Endothelial cell of umbilical vein (primary cell): ENCODE results near the gene MT1B. TPM values are rescaled to one million over a fixed set of nuclear protein-coding genes. Genes with fewer than 3 reads are reported as not detected.
"Not testable (repeated sequence)": the region's sequence is repeated elsewhere in the genome, so short reads cannot be mapped to it uniquely, and the experiment has no call there.

Source experiments
- BruUV-seq: library from RNA; stranded (reverse); fragments of 400-500 nt; replicated peaks from 2 replicates; lab custom pipeline; 2021; lab: Mats Ljungman, UMichigan
- CTCF ChIA-PET: fragments of 300-600, 350-600 bp; sonication (Branson Sonifier 250); formaldehyde crosslinking; loops from one replicate; lab custom pipeline; 2021; ENCODE audit warnings: antibody characterized with exemption, inconsistent platforms; lab: Charles Lee
- POLR2A ChIA-PET: fragments of 300-600, 350-600 bp; sonication (Branson Sonifier 250); formaldehyde crosslinking; loops from one replicate; lab custom pipeline; 2021; ENCODE audit warnings: antibody characterized with exemption, inconsistent platforms; lab: Charles Lee
- DNase-seq: peaks from one replicate; pipeline ENCODE4 v3.0.0-alpha.2; 2011; ENCODE audit warnings: low read depth, low spot score
- FAIRE-seq: peaks from 2 replicates; lab custom pipeline; 2011; peaks lifted over from hg19 to GRCh38; lab: Jason Lieb, UNC
- H2AFZ ChIP-seq: 2 replicates; pipeline ENCODE4 v1.6.0; 2012; ENCODE audit warnings: low read depth, low read length, control low read depth, inconsistent platforms
- H3K27ac ChIP-seq: 2 replicates; pipeline ENCODE4 v1.5.1; 2011; ENCODE audit warnings: low read depth, mild to moderate bottlenecking, control low read depth, low read length, moderate library complexity; ENCODE audit not compliant: insufficient read depth
- H3K27me3 ChIP-seq, 2 experiments: 2 replicates each; pipeline versions ENCODE4 v1.6.0 to v1.6.1; 2011; ENCODE audit warnings: low read length in 2 of 2, mixed read lengths in 1 of 2; ENCODE audit not compliant: control insufficient read depth in 2 of 2, insufficient read depth in 2 of 2
- H3K36me3 ChIP-seq, 2 experiments: 2 replicates in 1 of 2; 3 replicates in 1 of 2; pipeline ENCODE4 v1.5.1; 2011; ENCODE audit warnings: low read length in 2 of 2, mild to moderate bottlenecking in 1 of 2, moderate library complexity in 1 of 2; ENCODE audit not compliant: control insufficient read depth in 2 of 2, insufficient read depth in 2 of 2; ENCODE audit errors: extremely low read depth in 1 of 2
- H3K4me1 ChIP-seq: 3 replicates; pipeline ENCODE4 v1.5.1; 2011; ENCODE audit warnings: mild to moderate bottlenecking, low read length; ENCODE audit not compliant: control insufficient read depth, insufficient read depth; ENCODE audit errors: extremely low read depth
- H3K4me2 ChIP-seq: 2 replicates; pipeline ENCODE4 v1.6.1; 2011; ENCODE audit warnings: low read length, control low read depth, mixed read lengths; ENCODE audit not compliant: insufficient read depth
- H3K4me3 ChIP-seq, 3 experiments: fragments of 200-600 bp in 1 of 3; sonication (generic), shearing (Covaris generic) in 1 of 3; replicated peaks in 1 of 3; 2 replicates each; pipeline ENCODE4 v1.5.1; 2011 to 2016; ENCODE audit warnings: control low read depth in 3 of 3, low read length in 3 of 3, mild to moderate bottlenecking in 2 of 3, inconsistent platforms in 1 of 3, low read depth in 1 of 3, moderate library complexity in 1 of 3; ENCODE audit not compliant: insufficient read depth in 1 of 3
- H3K79me2 ChIP-seq: 2 replicates; pipeline ENCODE4 v1.6.0; 2012; ENCODE audit warnings: low read length, inconsistent platforms; ENCODE audit not compliant: control insufficient read depth, insufficient read depth
- H3K9ac ChIP-seq: replicated peaks from 2 replicates; pipeline ENCODE3; 2011; ENCODE audit warnings: low read length, control low read depth; ENCODE audit not compliant: insufficient read depth; ENCODE audit errors: extremely low read depth
- H3K9me1 ChIP-seq: replicated peaks from 3 replicates; pipeline ENCODE4 v1.6.0; 2011; ENCODE audit warnings: mild to moderate bottlenecking, low read length; ENCODE audit not compliant: control insufficient read depth, insufficient read depth; ENCODE audit errors: extremely low read depth
- H3K9me3 ChIP-seq: replicated peaks from 2 replicates; pipeline ENCODE4 v1.5.1; 2012; ENCODE audit warnings: low read length, inconsistent platforms; ENCODE audit not compliant: control insufficient read depth, insufficient read depth
- H4K20me1 ChIP-seq: replicated peaks from 2 replicates; pipeline ENCODE3; 2011; ENCODE audit warnings: mild to moderate bottlenecking, low read length; ENCODE audit not compliant: control insufficient read depth, insufficient read depth; ENCODE audit errors: extremely low read depth
- CTCF ChIP-seq, 2 donors: IDR thresholded peaks; 1 replicate in 1 of 2; 2 replicates in 1 of 2; pipeline ENCODE4 v1.5.1; 2011; ENCODE audit warnings: low read length in 2 of 2, mild to moderate bottlenecking in 2 of 2, moderate library complexity in 2 of 2, control low read depth in 1 of 2, inconsistent platforms in 1 of 2, low read depth in 1 of 2; ENCODE audit not compliant: insufficient read depth in 1 of 2; ENCODE audit errors: extremely low read depth in 1 of 2
- EZH2 ChIP-seq: IDR thresholded peaks from 2 replicates; pipeline ENCODE4 v1.6.1; 2012; ENCODE audit warnings: borderline replicate concordance, low read depth, mild to moderate bottlenecking, moderate library complexity, low read length, inconsistent platforms; ENCODE audit not compliant: severe bottlenecking
- FOS ChIP-seq: IDR thresholded peaks from 2 replicates; pipeline ENCODE4 v1.6.1; 2011; ENCODE audit warnings: mild to moderate bottlenecking, low read length, moderate library complexity, borderline replicate concordance; ENCODE audit not compliant: insufficient read depth
- GATA2 ChIP-seq: IDR thresholded peaks from 2 replicates; pipeline ENCODE4 v1.7.0; 2011; ENCODE audit warnings: low read depth, mild to moderate bottlenecking, moderate library complexity, mixed read lengths, low read length; ENCODE audit not compliant: insufficient read length, insufficient read depth
- JUN ChIP-seq: IDR thresholded peaks from 2 replicates; pipeline ENCODE4 v1.6.1; 2011; ENCODE audit warnings: borderline replicate concordance, low read depth; ENCODE audit not compliant: insufficient read length, insufficient read depth
- MAX ChIP-seq: IDR thresholded peaks from 2 replicates; pipeline ENCODE4 v1.6.1; 2011; ENCODE audit not compliant: insufficient read depth, insufficient read length
- MYC ChIP-seq: IDR thresholded peaks from one replicate; pipeline ENCODE4 v1.6.1; 2011; ENCODE audit warnings: mild to moderate bottlenecking, low read depth, low read length
- POLR2AphosphoS5 ChIP-seq: IDR thresholded peaks from 2 replicates; pipeline ENCODE4 v1.6.1; 2012; ENCODE audit warnings: low read depth, mild to moderate bottlenecking, control low read depth, low read length, moderate library complexity; ENCODE audit not compliant: insufficient read depth
- dilution Hi-C: fragments of 300-500 bp; cut with MboI; formaldehyde crosslinking; loops from one replicate; pipeline ENCODE4 v1.15.0; 2019; ENCODE audit warnings: low sequenced_read_pairs; ENCODE audit not compliant: extremely low pct_ligation_motif_present
- intact Hi-C: fragments of 100-400 bp; cut with micrococcal nuclease; formaldehyde crosslinking; loops from one replicate; pipeline ENCODE4 v1.10.0; 2022
- polyA plus RNA-seq, 4 experiments: library from polyadenylated mRNA; depleted of rRNA in 3 of 4; stranded (reverse) in 3 of 4; unstranded in 1 of 4; fragments of >200 nt; gene quantifications; 2 replicates each; pipeline versions ENCODE4 v1.2.1 to v1.2.3, GENCODE V29; 2011 to 2012; ENCODE audit warnings: missing spikeins in 1 of 4
- total RNA-seq: library from RNA; stranded (reverse); gene quantifications from 2 replicates; pipeline ENCODE4 v1.2.3, GENCODE V29; 2021

Gene MT1B
- total and polyA plus RNA-seq, 2 donors (not counting 3 experiments of a cell fraction or from before 2014, with no cell fraction given), result not detected

- H4K20me1 ChIP-seq, H3K27ac ChIP-seq, H3K4me2 ChIP-seq, H3K9me3 ChIP-seq, DNase-seq, BruUV-seq, dilution Hi-C loops, POLR2A ChIA-PET, H3K9me1 ChIP-seq, H3K36me3 ChIP-seq, FAIRE-seq, H3K4me3 ChIP-seq, H3K27me3 ChIP-seq, H3K9ac ChIP-seq, H2AFZ ChIP-seq, intact Hi-C loops: not testable (repeated sequence)
- Histone ChIP-seq H3K79me2 (peaks cover 12% of the 10 kb centered on the region), H3K4me1 (peaks cover 18% of the 10 kb centered on the region)
- CTCF ChIA-PET, result interaction anchor here (1.0 to 3.2 kb wide), 7 partner anchors 11 to 109 kb away, joined by 3 to 13 read pairs (median 5); partner anchors contain the start of gene MT1A
These were observed 28.5 kb upstream of the MT1B start for GRCh38 chr16:56623184-56623583.

- TF ChIP-seq EZH2 (no peak), MYC (no peak), MAX (no peak), FOS (no peak), GATA2 (no peak), POLR2AphosphoS5 (no peak), CTCF (IDR thresholded peaks at IDR 0.05; ENCODE audit: extremely low read depth in 1 of 2, insufficient read depth in 1 of 2, low read depth in 1 of 2, low read length in 2 of 2) (no peak), JUN (no peak)
- Histone ChIP-seq H3K4me2 (no peak overlapping the region), H3K9me3 (no peaks in the 10 kb centered on the region), H2AFZ (no peak overlapping the region), H4K20me1 (no peaks in the 10 kb centered on the region), H3K4me3 (no peak overlapping the region), H3K9ac (no peak overlapping the region), H3K27ac (no peak overlapping the region), H3K36me3 (no peaks in the 10 kb centered on the region), H3K9me1 (no peaks in the 10 kb centered on the region), H3K4me1 (peaks cover 14% of the 10 kb centered on the region), H3K79me2 (peaks cover 12% of the 10 kb centered on the region), H3K27me3 (no peaks in the 10 kb centered on the region)
- BruUV-seq, result no TSS peak
- FAIRE-seq (no peak), DNase-seq (no peak)
- intact Hi-C loops, result no loop called here
- CTCF ChIA-PET, result interaction anchor here (1.0 to 3.2 kb wide), 9 partner anchors 12 to 109 kb away, joined by 3 to 13 read pairs (median 5); partner anchors contain the start of genes MT1A and MT2A
- POLR2A ChIA-PET, result no interaction called here
- dilution Hi-C loops, result no loop called here
These were observed 28.0 kb upstream of the MT1B start for GRCh38 chr16:56623637-56624036.
